HG02981 (cell line): ENCODE measurements around the gene EIF5AL1.
"Not testable (repeated sequence)": the region's sequence is repeated elsewhere in the genome, so short reads cannot be mapped to it uniquely, and the experiment has no call there.

Experiments used
- ATAC-seq: cut with Tn5 transposase; IDR thresholded peaks from one replicate; pipeline ENCODE4 v1.9.1; 2021; ENCODE audit warnings: mild to moderate bottlenecking, moderate library complexity; ENCODE audit not compliant: unreplicated experiment

EIF5AL1 gene

DNA sequence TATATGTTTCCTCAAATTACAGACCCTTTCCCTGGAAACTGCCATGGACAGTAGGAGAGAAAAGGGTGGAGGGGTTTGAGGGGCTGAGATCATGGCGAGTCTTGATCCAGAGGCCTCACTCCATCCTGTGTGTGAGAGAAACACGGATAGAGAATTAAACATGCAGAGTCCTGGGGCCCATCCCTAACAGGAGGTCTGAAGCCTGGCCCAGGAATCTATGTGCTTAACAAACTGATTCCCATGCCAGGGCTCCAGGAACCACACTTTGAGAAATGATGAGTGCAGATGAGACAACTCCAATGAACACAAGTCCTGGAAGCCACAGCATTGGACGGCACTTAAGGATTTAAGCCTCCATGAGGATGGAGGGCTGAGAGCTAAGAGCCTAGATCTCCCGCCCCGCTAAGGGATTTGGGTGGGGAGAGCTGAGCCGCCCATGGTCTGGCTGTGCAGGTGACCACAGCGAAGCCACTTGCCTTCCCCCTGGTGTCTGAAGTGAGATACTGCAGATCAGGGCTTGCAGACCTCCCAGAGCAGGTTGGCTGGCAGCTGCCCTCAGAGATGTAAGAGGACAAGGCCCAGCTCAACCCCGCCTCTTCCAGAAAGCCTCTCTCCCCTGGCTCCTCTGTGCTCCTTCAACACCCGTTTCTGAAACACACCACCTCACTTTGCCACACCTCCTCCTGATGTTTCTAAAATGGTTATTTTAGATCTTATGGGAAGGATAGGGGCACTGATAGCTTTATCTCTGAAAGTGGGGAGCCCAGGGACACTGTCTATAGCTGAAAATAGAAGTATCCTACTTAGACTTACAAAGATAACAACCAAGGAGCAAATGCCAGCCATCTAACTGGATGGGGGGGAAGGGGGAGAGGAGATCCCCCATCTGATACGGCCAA is 24.8 kb upstream of the EIF5AL1 start:
- peak; percentile 78 for ATAC-seq

DNA sequence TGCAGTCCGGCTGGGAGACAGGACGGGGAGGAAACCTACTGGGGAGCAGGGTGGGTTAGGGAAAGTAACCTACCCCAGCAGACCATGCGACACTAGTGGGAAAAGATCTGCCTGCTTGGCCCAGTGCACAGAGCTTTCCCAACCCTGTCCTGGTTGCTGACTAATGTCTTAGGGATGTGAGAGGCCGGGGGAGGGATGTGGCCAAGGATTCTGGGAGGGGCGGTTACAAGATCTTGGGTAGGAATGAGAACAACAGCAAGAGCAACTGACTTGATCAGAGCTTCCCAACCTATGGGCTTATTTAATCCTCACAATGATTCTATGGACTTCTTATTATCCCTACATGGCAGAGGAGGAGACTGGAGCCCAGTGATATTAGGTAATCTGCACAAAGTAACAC is 24.0 kb upstream of the EIF5AL1 start:
- ATAC-seq = no peak

DNA sequence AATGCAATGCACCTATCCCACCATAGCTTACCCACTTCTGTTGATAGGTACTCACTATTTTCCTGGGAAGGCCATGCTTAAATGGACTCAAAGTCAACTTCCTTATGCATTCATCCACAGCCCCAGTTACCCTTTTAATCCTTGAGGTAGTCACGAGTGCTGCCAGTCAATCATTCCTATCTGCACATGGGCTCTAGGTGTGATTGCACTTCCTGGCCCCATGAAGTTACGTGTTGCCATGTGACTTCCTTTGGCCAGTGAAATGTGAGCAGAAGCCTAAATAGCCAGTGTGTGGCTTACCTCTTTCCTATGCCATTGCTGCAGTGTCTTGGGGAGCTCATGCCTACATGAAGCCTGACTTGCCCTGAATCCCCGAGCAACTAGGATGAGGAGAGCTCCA is 23.5 kb upstream of the EIF5AL1 start:
- no peak for ATAC-seq

GRCh38 chr10:79490400-79491142 is 21.8 kb upstream of the EIF5AL1 start:
- ATAC-seq = no peak

DNA sequence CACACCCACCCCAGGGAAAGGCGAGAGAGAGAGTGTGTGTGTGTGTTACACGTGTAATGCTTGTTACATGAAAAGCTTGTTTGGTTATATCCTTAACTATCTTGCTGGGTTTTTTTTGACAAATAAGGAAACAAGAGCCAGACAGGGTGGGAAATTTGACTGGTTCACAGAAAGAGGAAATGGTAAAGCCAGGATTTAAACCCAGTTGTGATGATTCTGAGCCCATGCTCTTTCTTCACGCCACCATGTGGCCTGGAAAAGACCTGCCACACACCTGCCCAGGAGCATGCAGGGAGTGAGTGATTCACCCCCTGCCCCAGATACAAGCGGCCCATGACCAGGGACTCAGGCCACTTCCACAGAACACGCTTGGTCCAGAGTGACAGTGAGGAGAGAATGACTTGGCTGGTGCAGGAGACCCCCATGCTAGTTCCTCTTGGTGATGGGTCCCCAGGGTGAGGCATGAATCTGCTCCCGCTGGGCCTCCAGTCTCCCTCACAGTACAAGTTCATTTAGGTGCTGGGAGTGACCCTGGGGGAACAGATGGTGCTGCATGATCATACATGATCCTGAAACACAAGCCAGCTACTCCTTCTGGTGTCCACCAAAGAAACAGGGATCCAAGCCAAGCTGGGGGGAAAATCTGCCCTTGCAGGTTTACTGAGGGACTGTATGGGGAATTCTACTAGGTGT is 21.0 kb upstream of the EIF5AL1 start:
- ATAC-seq = no peak

DNA sequence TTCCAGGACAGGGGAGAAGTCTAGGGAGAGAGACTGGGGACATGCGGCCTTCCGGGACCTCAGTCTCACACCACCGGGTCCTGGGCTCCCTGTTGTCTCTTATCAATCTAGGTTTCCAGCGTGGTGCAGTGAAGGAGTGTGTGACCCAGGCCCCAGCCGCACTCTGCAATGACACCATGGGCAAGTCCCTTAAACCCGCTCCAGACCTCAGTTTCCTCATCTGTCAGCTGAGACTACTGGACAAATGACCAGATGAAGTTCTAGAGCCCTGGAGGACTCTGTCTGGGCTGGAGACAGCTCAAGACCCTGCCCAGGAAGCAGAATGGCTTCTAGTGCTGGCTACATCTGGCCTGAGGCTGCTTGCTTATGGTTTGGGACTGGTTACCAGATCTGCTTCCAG is 20.1 kb upstream of the EIF5AL1 start:
- no peak for ATAC-seq

GRCh38 chr10:79492839-79493238 is 19.5 kb upstream of the EIF5AL1 start:
- no peak for ATAC-seq

GRCh38 chr10:79493806-79494205 is 18.5 kb upstream of the EIF5AL1 start:
- ATAC-seq = no peak

- no peak for ATAC-seq
Measured at GRCh38 chr10:79494871-79495705, 17.2 kb upstream of the EIF5AL1 start.

DNA sequence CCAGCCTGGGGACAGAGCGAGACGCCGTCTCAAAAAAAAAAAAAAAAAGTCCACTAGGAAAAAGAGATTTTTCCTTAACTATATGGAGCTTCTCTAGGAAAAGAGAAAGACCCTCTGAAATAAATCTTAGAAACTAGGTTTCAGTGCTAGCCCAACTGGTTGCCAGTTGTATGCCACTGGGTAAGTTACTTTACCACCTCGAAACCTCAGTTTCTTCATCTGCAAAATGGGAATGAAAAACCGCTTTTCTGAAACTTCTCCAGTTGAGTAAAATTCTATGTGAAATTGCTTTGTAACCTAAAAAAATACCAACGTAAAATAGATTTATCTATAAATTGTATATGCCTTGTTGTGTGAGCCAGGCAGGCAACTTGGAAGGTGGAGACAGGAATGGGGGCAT is 16.5 kb upstream of the EIF5AL1 start:
- no peak for ATAC-seq

- no peak for ATAC-seq
Measured at GRCh38 chr10:79496896-79497295, 15.4 kb upstream of the EIF5AL1 start.

- no peak for ATAC-seq
Measured at GRCh38 chr10:79498291-79498829, 14.0 kb upstream of the EIF5AL1 start.

DNA sequence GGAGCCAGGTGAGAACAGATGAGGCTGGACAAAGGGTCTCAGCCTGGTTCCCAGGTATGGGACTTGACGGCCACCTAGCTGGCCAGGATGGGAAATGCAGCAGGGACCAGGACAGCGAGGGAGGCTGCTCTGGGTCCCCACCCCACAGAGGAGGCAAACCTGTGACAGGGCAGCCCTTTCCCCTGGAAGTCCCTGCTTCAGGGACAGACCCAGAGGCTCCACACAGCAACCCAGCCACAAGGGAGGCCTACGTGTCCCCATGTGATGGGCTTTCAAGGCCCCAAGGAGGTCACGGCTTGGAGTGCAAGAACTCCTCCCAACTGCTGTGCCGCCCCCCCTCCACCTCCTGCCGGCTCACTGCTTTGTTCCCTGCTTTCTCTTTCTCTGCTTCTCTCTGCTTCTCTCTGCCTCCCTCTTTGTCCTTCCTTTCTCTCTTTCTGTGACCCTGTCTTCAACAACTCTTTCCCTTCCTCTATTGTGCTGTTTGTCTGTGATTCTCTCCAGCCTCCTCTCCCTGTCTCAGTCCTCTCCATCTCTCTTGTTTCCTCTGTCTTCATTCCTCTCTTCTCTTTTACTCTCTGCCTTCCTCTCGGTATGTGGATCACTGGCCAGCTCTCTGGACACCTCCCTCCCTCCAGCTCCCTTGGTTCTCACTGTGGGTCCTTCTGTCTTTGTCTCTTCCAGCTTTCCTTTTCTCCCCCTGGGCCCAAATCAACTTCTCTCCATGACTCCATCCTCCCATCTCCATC is 9.6 kb upstream of the EIF5AL1 start:
- ATAC-seq = no peak

GRCh38 chr10:79503787-79504186 is 8.5 kb upstream of the EIF5AL1 start:
- ATAC-seq = not testable (repeated sequence)

- ATAC-seq = not testable (repeated sequence)
Measured at GRCh38 chr10:79504483-79504882, 7.8 kb upstream of the EIF5AL1 start.

GRCh38 chr10:79505328-79505727 is 7.0 kb upstream of the EIF5AL1 start:
- ATAC-seq = not testable (repeated sequence)

- no peak for ATAC-seq
Measured at GRCh38 chr10:79505829-79506228, 6.5 kb upstream of the EIF5AL1 start.

DNA sequence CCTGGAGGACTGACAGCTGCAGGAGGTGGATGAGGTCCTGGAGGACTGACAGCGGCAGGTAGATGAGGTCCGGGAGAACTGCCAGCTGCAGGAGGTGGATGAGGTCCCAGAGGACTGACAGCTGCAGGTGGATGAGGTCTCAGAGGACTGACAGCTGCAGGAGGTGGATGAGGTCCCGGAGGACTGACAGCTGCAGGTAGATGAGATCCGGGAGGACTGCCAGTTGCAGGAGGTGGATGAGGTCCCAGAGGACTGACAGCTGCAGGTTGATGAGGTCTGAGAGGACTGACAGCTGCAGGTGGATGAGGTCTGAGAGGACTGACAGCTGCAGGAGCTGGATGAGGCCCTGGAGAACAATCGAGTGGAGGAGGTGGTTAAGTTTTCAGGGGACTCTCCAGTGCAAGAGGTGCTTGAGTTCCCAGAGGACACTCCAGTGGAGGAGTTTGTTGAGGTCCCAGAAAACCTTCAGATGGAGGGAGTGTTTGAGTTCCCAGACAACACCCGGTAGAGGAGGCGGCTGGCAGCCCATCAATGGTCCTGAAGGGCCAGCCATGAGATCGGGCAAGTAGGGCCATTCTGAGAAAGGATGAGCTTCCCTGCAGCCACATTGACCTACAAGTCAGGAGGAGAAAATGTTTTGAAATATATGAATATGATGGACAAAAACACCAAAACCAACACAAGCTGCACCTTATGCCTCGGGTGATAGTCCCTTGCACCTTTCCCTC is 4.7 kb upstream of the EIF5AL1 start:
- no peak for ATAC-seq

- ATAC-seq = not testable (repeated sequence)
Measured at GRCh38 chr10:79508245-79508644, 4.1 kb upstream of the EIF5AL1 start.
